Measurements from ENCODE around the gene KIF23.

GRCh38 chr15:69398491-69398891, 15.7 kb upstream of the KIF23 start:
- TF ChIP-seq, protein P1, sequence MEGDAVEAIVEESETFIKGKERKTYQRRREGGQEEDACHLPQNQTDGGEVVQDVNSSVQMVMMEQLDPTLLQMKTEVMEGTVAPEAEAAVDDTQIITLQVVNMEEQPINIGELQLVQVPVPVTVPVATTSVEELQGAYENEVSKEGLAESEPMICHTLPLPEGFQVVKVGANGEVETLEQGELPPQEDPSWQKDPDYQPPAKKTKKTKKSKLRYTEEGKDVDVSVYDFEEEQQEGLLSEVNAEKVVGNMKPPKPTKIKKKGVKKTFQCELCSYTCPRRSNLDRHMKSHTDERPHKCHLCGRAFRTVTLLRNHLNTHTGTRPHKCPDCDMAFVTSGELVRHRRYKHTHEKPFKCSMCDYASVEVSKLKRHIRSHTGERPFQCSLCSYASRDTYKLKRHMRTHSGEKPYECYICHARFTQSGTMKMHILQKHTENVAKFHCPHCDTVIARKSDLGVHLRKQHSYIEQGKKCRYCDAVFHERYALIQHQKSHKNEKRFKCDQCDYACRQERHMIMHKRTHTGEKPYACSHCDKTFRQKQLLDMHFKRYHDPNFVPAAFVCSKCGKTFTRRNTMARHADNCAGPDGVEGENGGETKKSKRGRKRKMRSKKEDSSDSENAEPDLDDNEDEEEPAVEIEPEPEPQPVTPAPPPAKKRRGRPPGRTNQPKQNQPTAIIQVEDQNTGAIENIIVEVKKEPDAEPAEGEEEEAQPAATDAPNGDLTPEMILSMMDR (IDR thresholded peaks at IDR 0.05 in 4 of 5, conservative IDR thresholded peaks at IDR 0.05 in 1 of 5) = no peak
- TF ChIP-seq POLR2A (IDR thresholded peaks at IDR 0.05) = no peak

Data from gastrocnemius medialis (tissue), 4 donors.